ENCODE results near the gene TSPAN15. TPM values are rescaled to one million over a fixed set of nuclear protein-coding genes. Genes with fewer than 3 reads are reported as not detected.

Gene TSPAN15
- total RNA-seq, 4 donors from 2014 or later, result 17.2 to 58.1 (median 24.4) TPM

GRCh38 chr10:69408318-69409175 is 42.7 kb upstream of the TSPAN15 start:
- Histone ChIP-seq H3K27me3 (no peaks in the 10 kb centered on the region), H3K27ac (peak overlapping the region; percentile 98 to 99), H3K36me3 (no peaks in the 10 kb centered on the region), H3K4me3 (peak overlapping the region; percentile 38 to 39), H3K9me3 (no peaks in the 10 kb centered on the region), H3K4me1 (peaks cover 8 to 28% of the 10 kb centered on the region in 2 donors)
- intact Hi-C loops (cut with DNase I; ENCODE audit: low total_unique reads), result no loop called here
- TF ChIP-seq CTCF (IDR thresholded peaks at IDR 0.05) (peak; percentile 47 to 86 (median 66)), POLR2A (IDR thresholded peaks at IDR 0.05) (peak; percentile 44 to 52)
- DNase-seq, result peak; percentile 96 to 97

GRCh38 chr10:69409176-69409495 is 42.1 kb upstream of the TSPAN15 start:
- intact Hi-C loops (cut with DNase I; ENCODE audit: low total_unique reads), result no loop called here
- Histone ChIP-seq H3K4me3 (peak overlapping the region; percentile 38 to 39), H3K9me3 (no peaks in the 10 kb centered on the region), H3K27me3 (no peaks in the 10 kb centered on the region), H3K4me1 (peaks cover 8 to 28% of the 10 kb centered on the region in 2 donors), H3K27ac (peak overlapping the region; percentile 98 to 99), H3K36me3 (no peaks in the 10 kb centered on the region)
- no peak for TF ChIP-seq POLR2A (IDR thresholded peaks at IDR 0.05)
- no peak for TF ChIP-seq CTCF (IDR thresholded peaks at IDR 0.05)
- DNase-seq, result no peak

DNA sequence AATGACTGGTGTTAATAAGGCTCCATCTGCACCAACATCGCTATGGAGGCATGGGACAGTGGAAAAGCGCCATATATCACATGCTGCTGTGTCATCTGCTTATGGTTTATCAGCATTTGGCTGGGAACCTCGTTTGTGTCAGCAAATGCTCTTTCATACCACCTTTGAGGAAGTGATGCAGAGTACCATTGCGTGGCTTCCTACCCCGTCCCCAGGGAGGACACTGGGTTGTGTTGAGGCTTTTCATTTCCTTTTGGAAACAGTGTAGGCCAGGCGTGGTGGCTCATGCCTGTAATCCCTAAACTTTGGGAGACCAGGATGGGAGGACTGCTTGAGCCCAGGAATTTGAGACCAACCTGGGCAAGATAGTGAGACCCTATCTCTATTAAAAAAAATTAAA is 41.3 kb upstream of the TSPAN15 start:
- intact Hi-C loops (cut with DNase I; ENCODE audit: low total_unique reads), result loop anchor here (10.0 kb wide), 1 partner anchor 225 kb away; the partner anchor contains the start of gene FAM241B
- peak overlapping the region; percentile 98 to 99 for H3K27ac ChIP-seq
- peak in 1 of 2 donors; percentile 60 for DNase-seq
- no peak overlapping the region for H3K4me3 ChIP-seq
- H3K27me3 ChIP-seq, result no peaks in the 10 kb centered on the region
- peaks cover 8 to 28% of the 10 kb centered on the region in 2 donors for H3K4me1 ChIP-seq
- H3K36me3 ChIP-seq, result no peaks in the 10 kb centered on the region
- TF ChIP-seq CTCF (IDR thresholded peaks at IDR 0.05), result no peak
- no peak for TF ChIP-seq POLR2A (IDR thresholded peaks at IDR 0.05)
- no peaks in the 10 kb centered on the region for H3K9me3 ChIP-seq

GRCh38 chr10:69410487-69410886 is 40.8 kb upstream of the TSPAN15 start:
- Histone ChIP-seq H3K4me1 (peaks cover 8 to 28% of the 10 kb centered on the region in 2 donors), H3K9me3 (no peaks in the 10 kb centered on the region), H3K4me3 (no peak overlapping the region), H3K36me3 (no peaks in the 10 kb centered on the region), H3K27me3 (no peaks in the 10 kb centered on the region), H3K27ac (peak overlapping the region; percentile 98 to 99)
- intact Hi-C loops (cut with DNase I; ENCODE audit: low total_unique reads), result loop anchor here (10.0 kb wide), 1 partner anchor 224 kb away; the partner anchor contains the start of gene FAM241B
- no peak for DNase-seq
- TF ChIP-seq POLR2A (IDR thresholded peaks at IDR 0.05) (no peak), CTCF (IDR thresholded peaks at IDR 0.05) (no peak)

GRCh38 chr10:69411476-69411875 is 39.8 kb upstream of the TSPAN15 start:
- no peak for TF ChIP-seq POLR2A (IDR thresholded peaks at IDR 0.05)
- no peak for TF ChIP-seq CTCF (IDR thresholded peaks at IDR 0.05)
- Histone ChIP-seq H3K4me1 (peaks cover 8 to 25% of the 10 kb centered on the region in 2 donors), H3K27me3 (no peaks in the 10 kb centered on the region), H3K36me3 (no peaks in the 10 kb centered on the region), H3K4me3 (no peak overlapping the region), H3K27ac (peak overlapping the region; percentile 98 to 99), H3K9me3 (no peaks in the 10 kb centered on the region)
- DNase-seq, result peak; percentile 48 to 74
- intact Hi-C loops (cut with DNase I; ENCODE audit: low total_unique reads), result loop anchor here (10.0 kb wide), 1 partner anchor 223 kb away; the partner anchor contains the start of gene FAM241B
